Measurements from ENCODE around the gene ZNF576.
"Not testable (repeated sequence)": the region's sequence is repeated elsewhere in the genome, so short reads cannot be mapped to it uniquely, and the experiment has no call there.

The ZNF576 gene

DNA sequence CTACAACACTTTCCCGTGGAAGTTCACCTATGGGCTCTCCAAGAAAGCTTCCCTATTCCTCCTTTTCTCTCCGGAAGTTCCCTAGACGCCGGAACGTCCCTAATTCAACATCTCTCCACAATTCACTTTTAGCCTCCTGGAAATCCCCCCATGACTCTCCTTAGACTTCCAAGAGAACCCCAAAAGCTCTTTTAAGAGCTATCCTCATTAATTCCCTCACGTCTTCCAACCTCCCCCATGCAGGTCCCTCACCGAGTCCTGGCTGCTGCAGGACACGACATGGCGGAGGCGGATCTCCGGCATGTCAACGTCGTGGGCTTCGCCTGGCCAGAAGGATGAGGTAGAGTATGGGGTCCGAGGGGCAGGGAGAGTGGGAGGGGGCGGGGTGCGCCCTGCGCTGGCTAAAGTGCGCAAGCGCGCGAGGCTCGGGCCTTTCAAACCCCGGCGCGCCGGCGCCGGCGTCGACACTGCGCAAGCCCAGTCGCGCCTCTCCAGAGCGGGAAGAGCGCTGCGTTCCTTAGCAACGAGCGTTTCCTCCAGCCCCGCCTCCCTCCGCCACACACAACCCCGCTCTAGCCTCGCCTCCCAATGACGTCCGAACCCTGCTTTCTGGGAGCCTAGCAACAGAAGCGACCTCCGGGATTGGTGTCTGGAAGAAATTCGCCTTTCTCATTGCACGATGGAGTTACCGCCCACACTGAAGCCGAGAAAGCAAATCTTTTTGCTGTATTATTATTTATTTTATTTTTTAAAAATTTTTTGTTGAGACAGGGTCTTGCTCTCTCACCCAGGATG is 21.0 kb upstream of the ZNF576 start, which contains the start of the genes PINLYP and XRCC1:
TSS of gene PINLYP (plus strand) at position 646 of the 795 bp plus-strand sequence. CDS start 1,391 bp downstream, outside the sequence.
TSS of gene XRCC1 (minus strand) at position 372 of the 795 bp plus-strand sequence. CDS start at position 303, 69 bp downstream.
- DNase-seq = peak; percentile 93 to 98

DNA sequence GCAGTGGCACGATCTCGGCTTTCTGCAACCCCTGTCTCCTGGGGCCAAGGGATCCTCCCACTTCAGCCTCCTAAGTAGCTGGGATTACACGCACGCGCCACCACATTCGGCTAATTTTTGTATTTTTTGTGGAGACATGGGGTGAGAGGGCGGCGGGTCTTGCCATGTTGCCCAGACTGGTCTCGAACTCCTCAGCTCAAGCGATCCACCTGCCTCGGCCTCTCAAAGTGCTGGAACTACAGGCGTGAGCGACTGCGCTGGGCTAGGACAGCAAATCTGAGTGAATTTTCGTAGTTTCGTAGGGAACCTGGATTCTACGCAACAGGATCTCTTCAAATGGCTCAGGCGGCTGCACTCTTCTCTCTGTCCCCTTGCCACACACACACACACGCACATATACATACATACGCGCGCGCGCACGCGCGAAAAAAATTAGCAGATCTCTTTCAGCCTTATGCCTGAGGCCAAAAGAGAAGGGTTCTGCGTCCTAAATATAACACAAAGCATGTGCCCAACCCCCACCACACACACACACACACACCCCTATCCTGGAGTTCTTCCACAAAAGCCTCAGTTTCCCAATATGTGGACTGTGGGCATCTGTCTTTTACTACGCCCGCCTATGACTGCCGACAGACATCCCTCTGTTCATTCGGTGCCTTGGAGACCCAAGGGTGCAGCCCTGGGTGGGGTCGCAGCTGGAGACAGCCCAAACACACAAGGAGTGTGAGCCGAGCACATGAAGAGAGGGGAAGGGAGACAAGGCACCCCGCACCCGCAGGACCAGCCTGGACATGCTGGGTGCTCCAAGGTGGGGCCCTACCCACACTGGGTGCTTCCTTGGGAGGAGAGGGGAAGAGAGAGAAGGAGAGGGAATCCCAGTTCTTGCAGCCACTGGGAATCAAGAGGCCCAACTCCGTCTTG is 20.2 kb upstream of the ZNF576 start:
- DNase-seq = no peak

DNA sequence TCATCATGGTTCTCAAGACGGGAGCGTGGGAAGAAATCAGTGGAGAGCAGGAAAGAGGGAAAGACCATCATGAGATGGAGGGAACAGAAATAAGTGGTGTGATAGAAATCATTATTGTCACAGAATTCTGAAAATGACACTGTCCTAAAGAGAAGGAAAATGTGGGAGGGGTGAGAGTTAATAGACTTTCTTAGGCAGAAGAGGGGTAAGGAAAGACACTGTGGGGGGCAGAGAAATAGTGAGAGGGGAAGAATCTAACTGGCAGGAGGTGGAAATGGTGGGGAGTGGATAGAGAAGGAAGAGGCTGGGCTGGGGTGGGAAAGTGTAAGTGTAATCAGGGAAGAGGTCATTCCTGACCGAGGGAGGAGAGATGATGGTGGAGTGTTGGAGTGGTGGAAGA is 17.6 kb upstream of the ZNF576 start:
- DNase-seq = no peak

DNA sequence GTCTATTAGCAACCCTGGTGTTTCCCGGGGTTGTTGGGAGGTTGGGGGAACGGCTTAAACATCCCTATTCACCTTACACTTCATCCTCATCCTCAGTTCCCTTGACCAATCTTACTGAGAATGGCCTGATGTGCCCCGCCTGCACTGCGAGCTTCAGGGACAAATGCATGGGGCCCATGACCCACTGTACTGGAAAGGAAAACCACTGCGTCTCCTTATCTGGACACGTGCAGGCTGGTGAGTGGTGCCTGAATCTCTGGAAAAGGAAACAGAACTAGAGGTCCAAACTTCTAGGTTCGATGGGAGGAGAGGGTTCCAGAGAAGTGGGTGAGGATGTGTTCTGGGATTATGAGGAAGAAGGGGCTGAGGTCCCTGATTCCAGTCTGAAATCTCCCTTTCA is 14.9 kb upstream of the ZNF576 start:
- no peak for DNase-seq

DNA sequence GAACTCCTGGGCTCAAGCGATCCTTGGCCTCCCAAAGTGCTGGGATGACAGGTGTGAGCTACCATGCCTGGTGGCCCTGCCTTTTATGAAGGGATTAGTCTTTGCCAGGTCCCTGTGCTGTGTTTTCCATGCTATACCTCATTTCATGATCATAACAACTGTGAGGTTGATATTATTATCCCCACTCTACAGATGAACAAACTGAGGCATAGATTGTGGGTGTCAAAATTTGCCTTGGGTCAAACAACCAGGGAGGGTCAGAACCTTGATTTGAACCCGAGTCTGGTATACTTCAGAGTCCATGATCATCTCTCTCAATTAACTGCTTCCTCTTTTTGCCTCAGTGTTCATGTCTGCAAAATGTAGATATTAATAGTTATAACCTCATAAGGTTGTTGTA is 13.9 kb upstream of the ZNF576 start:
- no peak for DNase-seq

DNA sequence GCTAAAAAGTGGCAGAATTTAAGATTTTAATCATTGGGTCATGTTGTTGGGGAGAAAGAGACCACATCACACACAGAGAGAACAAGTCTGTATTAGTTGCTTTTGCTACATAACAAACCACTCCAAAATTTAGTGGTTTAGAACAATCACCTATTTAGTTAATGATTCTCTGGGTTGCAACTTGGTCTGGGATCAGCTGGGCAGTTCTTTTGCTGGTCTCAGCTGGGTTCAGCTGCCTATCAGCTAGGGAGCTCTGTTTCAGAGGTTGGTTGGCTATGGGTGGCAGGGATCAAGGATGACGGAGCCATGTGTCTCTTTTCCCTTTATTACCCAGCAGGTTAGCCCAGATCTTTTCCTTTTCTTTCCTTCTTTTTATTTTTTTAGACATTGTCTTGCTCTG is 11.9 kb upstream of the ZNF576 start:
- DNase-seq = no peak

DNA sequence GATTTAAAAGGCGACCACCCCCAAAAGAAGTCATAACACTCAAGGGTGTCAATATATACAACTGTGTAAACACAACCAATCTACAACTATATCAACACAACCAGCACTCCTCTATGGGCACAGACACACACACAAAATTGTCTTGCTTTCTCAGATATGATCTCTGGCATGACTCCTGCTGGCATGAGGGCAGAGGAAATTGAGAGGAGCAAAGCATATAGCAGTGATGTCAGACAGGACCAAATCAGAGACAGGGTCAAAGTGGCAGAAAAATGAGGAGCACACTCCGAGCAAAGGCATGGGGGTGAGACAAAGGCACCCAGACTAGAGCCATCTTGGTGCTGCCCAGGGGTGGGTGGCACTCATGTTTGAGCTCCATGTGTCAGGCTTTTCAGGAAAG is 10.0 kb upstream of the ZNF576 start:
- DNase-seq = no peak

DNA sequence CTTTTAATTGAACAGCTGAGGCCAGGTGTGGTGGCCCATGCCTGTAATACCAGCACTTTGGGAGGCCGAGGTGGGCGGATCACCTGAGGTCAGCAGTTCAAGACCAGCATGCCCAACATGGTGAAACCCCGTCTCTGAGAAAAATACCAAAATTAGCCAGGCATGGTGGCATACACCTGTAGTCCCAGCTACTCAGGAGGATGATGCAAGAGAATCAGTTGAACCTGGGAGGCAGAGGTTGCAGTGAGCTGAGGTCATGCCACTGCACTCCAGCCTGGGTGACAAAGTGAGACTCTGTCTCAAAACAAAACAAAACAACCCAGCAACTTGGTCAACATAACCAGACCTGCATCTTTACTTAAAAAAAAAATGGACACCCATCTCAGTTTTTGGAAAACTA is 9.4 kb upstream of the ZNF576 start:
- DNase-seq = not testable (repeated sequence)

DNA sequence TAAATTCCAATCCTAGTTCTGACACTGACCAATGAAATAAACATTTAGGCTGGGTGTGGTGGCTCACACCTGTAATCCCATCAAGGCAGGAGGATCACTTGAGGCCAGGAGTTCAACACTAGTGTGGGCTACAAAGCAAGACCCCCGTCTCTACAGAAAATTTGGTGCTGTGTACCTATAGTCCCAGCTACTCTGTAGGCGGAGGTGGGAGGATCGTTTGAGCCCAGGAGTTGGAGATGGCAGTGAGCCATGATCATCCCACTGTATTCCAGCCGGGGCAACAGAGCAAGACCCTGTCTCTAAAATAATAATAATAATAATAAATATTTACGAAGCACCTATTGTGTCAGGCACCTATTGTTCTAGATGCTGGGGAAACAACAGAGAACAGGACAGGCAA is 7.1 kb upstream of the ZNF576 start:
- DNase-seq = no peak

DNA sequence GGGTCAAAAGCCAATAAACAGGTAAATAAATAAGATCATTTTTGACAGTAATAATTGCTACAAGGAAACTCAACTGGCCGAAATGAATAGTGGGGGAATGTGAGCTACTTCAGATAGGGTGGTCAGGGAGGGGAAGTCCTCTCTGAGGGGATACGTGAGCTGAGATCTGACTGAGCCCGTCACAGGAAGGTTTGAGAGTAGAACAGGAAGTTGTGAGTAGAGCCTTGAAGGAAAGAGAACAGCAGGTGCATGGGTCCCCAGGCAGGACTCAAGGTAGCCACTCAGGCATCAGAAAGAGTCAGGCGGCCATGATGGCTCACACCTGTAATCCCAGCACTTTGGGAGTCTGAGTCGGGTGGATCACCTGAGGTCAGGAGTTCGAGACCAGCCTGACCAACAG is 6.7 kb upstream of the ZNF576 start:
- no peak for DNase-seq

DNA sequence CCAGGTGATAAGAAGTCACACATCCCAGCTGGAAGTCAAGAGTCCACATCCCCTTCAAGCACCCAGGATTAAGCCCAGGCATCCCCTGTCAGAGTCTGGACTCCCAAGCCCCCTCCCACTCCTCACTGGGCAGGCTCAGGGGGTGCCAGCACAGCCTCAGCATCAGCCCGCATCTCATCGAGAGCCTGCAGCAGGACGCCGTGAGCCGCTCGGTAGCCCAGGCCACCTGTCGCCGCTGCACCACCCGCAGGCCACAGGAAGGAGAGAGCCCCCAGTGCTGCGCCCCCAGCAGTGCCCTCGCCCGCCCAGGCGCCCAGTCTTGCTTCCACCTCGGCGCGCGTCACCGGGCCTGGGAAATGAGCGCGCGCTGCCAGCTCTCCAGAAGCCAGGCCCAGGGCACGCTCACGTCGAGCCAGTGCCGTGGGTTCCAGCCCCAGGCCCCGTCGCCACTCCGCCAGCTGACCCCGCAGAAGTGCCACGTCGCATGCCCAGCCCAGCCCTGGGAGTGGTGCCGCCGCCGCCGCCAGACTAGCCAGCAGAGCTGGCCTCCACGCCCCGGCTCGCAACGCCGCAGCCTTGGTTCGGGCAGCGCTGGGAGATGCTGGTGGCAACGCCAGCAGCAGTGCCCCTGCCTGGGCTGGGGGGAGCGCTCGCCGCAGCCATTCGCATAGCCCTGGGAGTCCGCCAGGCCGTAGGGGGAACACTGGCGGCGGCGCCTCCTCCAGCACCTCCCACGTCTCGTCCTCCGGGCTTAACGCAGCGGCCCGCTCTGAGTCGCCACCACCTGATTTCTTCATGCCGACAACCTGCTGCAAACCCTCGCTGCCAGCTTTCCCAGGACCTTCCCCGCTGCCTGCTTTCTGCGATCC is 4.3 kb upstream of the ZNF576 start:
- no peak for DNase-seq

DNA sequence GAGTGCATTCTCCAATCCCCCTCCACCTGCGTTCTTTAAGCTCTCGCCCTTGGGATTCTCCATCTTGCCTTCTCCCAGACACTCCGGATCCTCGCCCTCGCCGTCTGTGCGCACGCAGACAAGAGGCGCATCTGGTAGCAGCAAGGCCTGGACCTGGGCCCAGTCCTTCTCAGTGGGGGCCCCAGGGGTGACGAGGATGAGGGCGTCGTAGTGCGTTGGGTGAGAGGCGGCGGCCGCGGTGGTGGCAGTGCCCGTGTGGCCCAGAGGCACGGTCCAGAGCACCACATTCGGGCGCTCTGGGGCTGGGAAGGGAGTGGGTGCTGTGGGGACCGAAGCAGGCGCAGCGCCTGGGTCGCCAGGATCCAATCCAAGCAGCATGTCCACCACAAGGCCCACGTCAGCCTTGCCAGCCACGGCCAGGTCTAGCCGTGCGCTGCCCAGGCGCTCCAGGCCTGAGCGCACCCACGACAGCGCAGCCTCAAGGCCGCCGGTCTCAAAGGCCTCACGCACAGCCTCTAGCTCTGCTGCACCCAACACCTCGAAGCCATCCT is 3.5 kb upstream of the ZNF576 start:
- no peak for DNase-seq

DNA sequence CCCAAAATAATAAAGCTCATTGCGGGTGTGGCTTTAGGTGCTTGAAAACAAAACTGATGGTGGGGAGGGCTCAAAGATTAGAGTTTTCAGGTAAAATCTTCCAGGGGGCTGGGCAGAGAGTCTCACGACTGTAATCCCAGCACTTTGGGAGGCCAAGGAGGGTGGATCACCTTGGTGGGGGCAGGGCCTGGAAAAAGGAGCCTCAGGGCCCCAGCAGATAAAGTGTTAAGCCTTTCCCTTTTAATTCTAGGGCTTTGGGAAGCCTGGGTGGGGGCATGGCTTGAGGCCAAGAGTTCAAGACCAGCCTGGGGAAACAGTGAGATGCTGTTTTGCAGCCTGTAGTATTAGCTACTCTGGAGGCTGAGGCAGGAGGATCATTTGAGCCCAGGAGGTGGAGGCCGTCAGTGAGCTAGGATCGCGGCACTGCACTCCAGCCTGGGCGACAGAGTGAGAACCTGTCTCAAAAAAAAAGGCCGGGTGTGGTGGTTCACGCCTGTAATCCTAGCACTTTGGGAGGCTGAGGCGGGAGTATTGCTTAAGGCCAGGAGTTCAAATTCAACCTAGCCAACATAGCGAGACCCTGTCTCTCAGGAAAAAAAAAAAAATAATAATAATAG is 2.2 kb upstream of the ZNF576 start:
- no peak for DNase-seq

DNA sequence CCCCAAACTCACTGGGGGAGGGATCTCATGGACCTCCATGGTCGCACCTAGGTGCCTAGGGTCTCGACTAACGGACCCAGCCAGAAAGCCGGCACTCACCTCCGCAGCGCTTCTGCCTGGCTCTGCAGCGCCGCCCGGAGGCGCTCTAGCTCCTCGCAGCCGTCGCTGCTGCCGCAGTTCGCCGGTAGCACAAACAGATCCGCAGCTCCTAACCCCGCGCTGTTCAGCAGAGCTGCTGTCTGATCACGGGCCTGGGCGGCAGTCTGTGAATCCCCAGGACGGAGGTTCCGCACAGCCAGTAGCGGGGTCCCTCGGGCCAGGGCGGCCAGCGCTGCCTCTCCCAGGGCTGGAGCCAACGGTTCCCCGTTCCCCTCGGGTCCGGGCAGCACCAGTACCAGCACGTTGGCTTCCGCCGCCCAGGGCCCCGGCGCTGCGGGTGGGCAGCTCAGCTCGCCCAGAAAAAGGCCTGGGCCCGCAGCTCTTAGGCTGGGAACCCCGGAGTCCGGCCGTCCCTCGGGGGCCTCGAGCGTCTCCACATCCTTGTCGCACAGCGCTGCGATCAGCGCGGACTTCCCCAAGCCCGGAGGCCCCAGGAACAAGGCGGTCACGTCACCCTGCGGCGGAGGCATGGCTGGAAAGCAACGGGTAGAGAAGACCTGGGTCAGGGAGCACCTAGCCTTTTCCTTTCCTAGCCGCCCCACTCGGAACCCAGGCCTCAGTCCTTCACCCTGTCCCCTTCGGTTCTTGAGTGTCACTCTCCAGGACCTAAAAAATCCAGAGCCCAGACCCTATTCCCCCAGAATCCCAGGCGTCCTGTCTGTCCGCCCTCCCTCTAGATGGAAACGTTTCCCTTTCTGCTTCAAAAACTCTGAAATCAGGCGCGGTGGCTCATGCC is 1.4 kb upstream of the ZNF576 start:
- peak in 1 of 2 experiments; percentile 3 for DNase-seq

DNA sequence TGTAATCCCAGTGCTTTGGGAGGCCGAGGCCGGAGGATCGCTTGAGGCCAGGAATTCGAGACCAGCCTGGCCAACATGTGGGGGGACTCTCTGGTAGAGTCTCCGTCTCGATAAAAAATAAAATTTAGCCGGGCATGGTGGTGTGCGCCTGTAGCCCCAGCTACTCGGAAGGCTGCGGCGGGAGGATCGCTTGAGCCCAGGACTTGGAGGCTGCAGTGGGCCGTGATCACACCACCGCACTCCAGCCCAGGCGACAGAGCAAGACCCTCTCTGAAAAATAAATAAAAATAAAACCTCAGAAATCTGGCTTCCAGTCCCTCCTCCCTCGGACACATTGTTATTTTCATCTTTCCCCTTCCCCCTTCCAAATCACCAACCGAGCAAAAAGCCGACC is 793 bp upstream of the ZNF576 start:
- DNase-seq = no peak

DNA sequence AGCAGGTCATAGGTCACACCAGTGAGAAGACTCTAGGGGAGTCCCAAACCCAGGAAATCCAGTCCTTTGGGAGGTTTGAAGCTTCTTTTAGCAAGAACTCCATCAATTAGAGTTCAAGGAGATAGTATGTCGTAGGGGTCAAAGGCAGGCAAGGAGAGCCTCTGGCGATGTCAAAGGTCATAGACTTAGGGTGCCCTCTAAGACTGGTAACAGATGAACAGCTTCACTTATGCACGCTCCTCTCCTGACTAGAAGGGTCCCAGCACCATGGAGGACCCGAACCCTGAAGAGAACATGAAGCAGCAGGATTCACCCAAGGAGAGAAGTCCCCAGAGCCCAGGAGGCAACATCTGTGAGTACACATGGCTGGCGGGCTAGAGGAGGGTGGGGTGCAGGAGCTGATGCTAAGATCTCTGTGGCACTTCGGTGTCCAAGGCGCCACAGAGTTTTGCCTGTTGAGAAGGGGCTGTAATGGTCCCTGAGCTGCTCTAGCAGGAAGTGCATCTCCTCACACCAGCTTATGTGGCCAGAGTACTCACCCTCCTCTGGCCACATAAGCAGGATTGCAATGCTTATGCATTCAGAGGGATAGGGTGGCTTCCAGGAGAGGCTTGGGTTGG is 557 bp downstream of the ZNF576 start:
- DNase-seq = no peak

DNA sequence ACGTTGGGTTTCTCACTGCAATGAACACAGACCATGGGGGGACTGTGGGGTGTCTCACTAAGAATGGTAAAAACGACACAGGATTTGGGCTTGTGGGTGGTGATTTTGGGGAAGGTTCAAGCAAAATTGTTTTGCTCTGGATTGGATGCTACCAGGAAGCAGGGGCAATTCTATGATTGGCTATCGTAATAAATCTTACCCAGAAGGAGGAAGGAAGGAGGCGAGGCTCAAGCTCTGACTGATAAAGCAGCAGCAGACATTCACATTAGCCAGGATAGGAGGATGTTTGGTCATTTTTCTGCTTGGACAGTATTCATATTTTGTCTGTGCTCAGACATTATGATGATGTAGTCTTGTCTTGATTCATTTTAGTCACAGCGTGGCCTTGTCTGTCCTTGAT is 1.5 kb downstream of the ZNF576 start:
- DNase-seq = no peak

DNA sequence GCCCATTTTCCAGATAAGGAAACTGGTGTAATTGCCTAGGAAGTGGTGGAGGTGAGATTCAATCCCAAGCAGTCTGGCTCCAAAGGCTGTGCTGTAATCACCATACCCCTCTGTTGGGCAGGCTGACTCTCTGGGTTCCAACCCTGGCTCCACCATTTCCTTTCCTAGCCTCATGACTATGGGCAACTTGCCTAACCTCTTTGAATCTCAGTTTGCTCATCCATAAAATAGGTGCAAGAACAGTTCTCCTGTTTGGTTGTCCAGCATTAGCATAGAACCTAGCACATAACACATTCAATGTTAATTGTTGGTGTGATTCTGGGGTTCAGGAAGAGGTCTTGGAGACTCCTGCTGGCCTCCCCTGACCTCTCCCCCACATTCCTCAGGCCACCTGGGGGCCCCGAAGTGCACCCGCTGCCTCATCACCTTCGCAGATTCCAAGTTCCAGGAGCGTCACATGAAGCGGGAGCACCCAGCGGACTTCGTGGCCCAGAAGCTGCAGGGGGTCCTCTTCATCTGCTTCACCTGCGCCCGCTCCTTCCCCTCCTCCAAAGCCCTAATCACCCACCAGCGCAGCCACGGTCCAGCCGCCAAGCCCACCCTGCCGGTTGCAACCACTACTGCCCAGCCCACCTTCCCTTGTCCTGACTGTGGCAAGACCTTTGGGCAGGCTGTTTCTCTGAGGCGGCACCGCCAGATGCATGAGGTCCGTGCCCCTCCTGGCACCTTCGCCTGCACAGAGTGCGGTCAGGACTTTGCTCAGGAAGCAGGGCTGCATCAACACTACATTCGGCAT is 2.2 kb downstream of the ZNF576 start:
- no peak for DNase-seq

DNA sequence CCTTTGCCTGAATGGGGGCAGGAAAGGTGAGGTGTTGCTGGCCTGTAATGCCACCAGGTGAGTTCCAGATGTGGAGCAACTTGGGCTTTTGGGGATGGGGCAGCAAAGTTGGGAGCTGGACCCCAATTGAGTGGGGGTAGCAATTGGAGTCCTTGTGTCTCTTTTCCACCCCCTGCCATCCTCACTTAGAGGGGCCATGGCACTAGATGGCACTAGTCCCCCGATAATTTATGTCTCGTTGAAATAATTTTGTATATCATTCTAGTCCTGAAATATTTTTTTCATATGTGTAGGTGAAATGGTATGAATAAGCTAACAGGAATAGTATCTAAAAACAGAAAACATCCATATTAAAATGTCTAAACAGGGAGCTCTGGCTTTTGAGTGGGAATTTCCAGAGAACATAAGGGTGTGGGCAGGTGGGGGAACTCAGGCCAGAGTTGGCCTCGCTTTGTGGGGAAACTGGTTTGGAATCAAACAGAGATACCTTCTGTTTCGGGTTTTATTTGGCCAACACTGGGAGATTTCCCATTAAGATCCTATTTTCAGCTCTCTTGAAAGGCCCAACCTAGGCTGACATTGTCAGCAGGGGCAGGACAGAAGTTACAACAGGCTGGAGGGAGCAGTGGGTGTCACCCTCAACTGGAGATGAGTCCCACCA is 3.4 kb downstream of the ZNF576 start:
- DNase-seq = no peak

All from NCI-H187 (cell line).